Occipital lobe (tissue), 2 donors: ENCODE results near the gene MATR3. TPM values are rescaled to one million over a fixed set of nuclear protein-coding genes. Genes with fewer than 3 reads are reported as not detected.

Experiments
- small RNA-seq: library from RNA; depleted of rRNA; stranded (forward); fragments of <200 nt; gene quantifications from one replicate; pipeline ENCODE3, GENCODE V24; 2014
- total RNA-seq: library from RNA; depleted of rRNA; stranded (reverse); fragments of >200 nt; gene quantifications from one replicate; pipeline ENCODE4 v1.2.3, GENCODE V29; 2014

The MATR3 gene
- total RNA-seq, 1 donor from 2014 or later: 769 TPM

Small RNA genes lying within 50 kb of the gene (small RNA-seq; reads per million reads assigned to genes)
- gene RNA5SP195: not detected
- 0.61 reads per million, percentile 58 among the genes with 10 or more reads in this experiment for gene SNORA74A
- 0.67 reads per million, percentile 61 among the genes with 10 or more reads in this experiment for gene SNORA74D

Other genes starting within 250 kb of the MATR3 start
- gene SIL1, start 95.4 kb upstream of the MATR3 start, total RNA-seq: 11.7 TPM
- gene PAIP2, start 48.1 kb downstream of the MATR3 start, total RNA-seq: 111 TPM
- not detected for gene SLC23A1, start 89.6 kb downstream of the MATR3 start, total RNA-seq
- not detected for gene MZB1, start 96.2 kb downstream of the MATR3 start, total RNA-seq
- 0.16 TPM for gene PROB1, start 101.4 kb downstream of the MATR3 start, total RNA-seq
- gene SPATA24, start 110.3 kb downstream of the MATR3 start, total RNA-seq: 3.6 TPM
- 46.6 TPM for gene DNAJC18, start 145.8 kb downstream of the MATR3 start, total RNA-seq
- gene ECSCR, start 169.0 kb downstream of the MATR3 start, total RNA-seq: 5.5 TPM
- not detected for gene SMIM33, start 177.3 kb downstream of the MATR3 start, total RNA-seq
- gene STING1, start 189.0 kb downstream of the MATR3 start, total RNA-seq: 3.6 TPM